Measurements from ENCODE around the gene SLC22A3.

- TF ChIP-seq SPI1 (IDR thresholded peaks at IDR 0.05; ENCODE audit: low read depth, low read length) (no peak), POLR2A (IDR thresholded peaks at IDR 0.05; ENCODE audit: low read depth, low read length) (no peak), TAF1 (IDR thresholded peaks at IDR 0.05; ENCODE audit: low read depth, low read length) (no peak), POLR2AphosphoS5 (IDR thresholded peaks at IDR 0.05; ENCODE audit: low read depth, low read length) (no peak)
Measured at GRCh38 chr6:160435935-160436334, 87.8 kb downstream of the SLC22A3 start.

Data from GM12891 (cell line).